Stimulated activated CD4-positive, alpha-beta T cell treated with anti-CD3 and anti-CD28 coated beads, Interleukin-15, amount 100 ng/mL, for 24 hours (primary cell): ENCODE results near the gene WASF3.
A peak's percentile ranks its signal among the peaks of the same experiment; 100 is the strongest.

Source experiments
- DNase-seq: peaks from one replicate; pipeline ENCODE4 v3.0.0-alpha.2; 2020

The WASF3 gene

GRCh38 chr13:26557393-26558073, at the start of gene WASF3:
TSS of gene WASF3 (plus strand) at chr13:26557683. CDS start at chr13:26642271, 84,588 bp downstream.
- peak; percentile 73 for DNase-seq

- DNase-seq: no peak
Measured at GRCh38 chr13:26508885-26509284, 48.6 kb upstream of the WASF3 start.

- DNase-seq: no peak
Measured at GRCh38 chr13:26509491-26509890, 48.0 kb upstream of the WASF3 start.

DNA sequence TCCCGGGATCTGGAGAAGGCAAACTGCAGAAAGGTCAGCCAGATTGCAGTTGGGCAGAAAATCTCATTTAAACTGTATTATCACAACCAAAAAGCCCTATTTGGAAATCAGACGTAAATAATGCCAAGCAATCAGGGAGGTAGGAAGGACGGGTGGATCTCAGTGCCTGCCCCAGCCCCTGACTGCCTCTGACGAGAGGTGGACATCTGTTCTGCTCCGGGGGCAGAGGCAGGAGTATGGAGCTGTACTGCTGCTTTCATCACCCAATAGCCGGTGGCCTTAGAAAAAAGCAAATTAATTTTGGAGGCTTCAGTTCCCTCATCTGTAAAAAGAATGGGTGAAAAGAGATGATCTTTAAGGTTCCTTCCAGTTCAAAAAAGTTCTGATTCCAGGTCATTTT, 43.6 kb upstream of the WASF3 start:
- no peak for DNase-seq

DNA sequence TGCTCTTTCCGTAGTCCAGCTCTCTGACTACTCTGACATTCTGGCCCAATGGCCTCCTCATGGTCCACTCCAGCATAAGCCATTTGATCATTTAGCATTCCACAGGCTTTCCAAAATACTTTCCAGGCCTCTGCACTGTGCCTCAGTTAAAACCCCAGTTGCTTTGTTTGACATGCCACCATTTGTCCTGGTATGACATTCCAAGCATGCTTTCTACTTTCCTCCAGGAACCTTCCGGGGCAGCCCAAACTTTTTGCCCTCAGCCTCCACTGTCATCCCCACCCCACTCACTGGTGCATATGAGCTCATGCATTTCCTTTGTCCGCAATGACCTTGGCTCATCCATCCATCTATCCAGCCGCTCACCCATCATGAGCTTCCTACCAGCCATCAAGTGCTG, 41.8 kb upstream of the WASF3 start:
- DNase-seq: no peak

DNA sequence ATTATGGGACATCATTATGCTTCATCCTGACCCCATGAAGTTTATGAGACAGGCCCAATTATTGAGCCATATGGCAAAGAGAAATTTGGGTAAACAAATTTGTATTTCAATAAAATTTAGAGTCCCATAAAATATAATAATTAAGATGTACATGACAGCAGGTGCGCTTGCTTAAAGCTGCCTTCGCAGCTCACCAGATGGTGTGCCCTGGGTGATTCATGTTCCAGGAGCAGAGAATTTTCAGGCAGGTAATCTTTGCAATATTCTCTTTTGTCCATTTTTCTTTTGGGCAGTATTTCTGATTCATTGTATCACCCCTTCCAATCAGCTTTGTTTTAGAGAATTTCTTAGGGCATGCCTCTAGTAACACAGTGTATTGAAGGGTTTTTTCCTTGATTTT, 39.5 kb upstream of the WASF3 start:
- DNase-seq: no peak

DNA sequence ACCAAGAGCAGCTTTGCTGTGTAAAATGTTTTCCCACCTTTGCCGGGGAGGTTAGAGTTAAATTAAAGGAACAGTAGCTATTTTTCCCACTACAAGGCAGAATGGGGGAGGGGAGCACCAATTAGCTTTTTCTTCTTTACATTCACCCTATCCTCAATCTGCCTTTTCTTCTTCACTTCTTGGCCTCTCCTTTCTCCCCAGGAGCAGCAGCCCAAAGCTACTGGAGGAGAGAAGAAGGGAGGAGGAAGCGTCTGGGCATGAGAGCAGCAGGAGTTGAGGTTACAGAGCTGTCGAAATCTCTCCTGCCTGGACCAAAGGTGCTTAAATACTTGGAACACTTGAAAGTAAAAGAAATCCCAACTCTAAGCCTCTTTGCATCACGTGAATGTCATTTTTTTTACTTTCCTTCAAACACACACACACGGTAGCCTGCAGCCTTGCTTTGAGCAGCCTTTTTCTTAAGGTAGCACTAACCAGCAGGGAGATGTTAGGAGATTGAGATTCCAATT, 39.0 kb upstream of the WASF3 start:
- DNase-seq: no peak

GRCh38 chr13:26522571-26522970, 34.9 kb upstream of the WASF3 start:
- no peak for DNase-seq

DNA sequence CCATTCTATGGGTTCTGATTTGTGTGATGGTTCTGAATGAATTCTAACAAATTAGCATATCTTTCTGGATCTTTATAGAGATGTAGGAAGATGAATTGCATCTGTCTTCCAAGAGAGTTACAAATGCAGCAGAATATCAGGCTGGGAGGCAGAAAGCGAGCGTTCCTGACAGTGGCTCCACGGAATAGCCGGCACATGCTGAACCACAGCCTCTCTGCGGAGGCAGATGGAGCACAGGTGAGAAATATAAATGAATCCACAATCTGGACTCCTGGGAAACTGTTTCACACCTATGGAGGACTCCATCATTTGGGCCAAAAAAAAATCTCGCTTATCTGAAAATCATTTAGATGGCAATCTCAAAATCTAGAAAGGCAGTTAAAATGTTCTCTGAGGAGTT, 34.5 kb upstream of the WASF3 start:
- no peak for DNase-seq

DNA sequence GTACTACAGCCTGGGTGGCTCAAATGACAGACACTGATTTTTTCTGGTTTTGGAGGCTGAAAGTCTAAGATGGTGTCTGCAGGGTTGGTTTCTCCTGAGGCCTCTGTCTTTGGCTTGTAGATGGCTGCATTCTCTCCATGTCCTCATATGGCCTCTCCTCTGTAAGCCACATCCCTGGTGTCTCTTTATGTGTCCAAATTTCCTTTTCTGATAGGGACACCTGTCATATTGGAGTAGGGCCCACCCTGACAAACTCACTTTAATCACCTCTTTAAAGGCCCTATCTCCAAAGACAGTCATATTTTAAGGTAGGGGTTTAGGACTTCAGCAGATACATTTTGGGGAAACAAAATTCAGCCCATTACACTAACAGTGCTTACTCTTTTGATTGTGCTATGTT, 32.0 kb upstream of the WASF3 start:
- DNase-seq: no peak

DNA sequence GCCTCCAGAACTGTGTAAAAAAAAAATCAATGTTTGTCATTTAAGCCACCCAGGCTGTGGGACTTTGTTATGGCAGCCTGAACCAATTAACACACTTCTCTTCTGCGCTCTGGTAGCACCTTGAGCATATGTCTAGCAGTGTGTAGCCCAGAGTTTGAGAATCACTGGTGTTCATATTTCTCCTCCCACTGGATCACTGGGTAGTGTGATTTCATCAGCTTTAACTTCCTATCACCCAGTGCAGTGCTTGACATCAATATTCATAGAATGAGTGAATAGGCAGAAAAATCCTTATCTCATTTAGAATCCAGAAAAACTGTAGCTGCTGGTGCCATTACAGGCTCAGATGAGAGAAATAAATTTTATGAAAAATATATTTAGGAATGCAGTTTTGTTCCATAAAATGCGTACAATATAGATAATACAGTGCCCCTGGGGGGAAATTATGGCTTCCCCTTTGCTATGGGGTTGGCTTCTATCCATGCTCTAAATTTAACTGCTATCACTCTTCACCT, 30.7 kb upstream of the WASF3 start:
- no peak for DNase-seq

- no peak for DNase-seq
Measured at GRCh38 chr13:26528527-26528926, 29.0 kb upstream of the WASF3 start.

GRCh38 chr13:26529441-26529840, 28.0 kb upstream of the WASF3 start:
- DNase-seq: peak; percentile 23

DNA sequence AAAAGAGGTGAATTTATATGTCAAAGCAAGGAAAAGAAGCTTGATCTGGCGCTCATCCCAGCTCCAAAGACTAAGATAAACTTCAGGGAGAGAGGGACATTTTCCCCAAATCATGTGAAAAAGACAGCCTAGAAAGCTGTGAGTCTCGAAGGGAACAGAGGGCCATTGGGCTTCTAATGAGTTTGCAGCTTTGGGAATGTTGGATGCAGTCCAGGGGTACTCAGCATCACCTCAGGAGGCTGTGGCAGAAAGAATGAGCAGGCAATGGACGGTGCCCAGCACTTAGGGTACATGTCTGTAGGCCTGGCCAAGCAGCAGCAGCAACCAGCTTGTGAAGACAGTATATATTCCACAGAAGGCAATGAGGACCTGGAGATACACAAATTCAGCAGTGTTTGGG, 25.7 kb upstream of the WASF3 start:
- DNase-seq: no peak

- no peak for DNase-seq
Measured at GRCh38 chr13:26534036-26534726, 23.3 kb upstream of the WASF3 start.

GRCh38 chr13:26538363-26539317, 18.8 kb upstream of the WASF3 start:
- no peak for DNase-seq

DNA sequence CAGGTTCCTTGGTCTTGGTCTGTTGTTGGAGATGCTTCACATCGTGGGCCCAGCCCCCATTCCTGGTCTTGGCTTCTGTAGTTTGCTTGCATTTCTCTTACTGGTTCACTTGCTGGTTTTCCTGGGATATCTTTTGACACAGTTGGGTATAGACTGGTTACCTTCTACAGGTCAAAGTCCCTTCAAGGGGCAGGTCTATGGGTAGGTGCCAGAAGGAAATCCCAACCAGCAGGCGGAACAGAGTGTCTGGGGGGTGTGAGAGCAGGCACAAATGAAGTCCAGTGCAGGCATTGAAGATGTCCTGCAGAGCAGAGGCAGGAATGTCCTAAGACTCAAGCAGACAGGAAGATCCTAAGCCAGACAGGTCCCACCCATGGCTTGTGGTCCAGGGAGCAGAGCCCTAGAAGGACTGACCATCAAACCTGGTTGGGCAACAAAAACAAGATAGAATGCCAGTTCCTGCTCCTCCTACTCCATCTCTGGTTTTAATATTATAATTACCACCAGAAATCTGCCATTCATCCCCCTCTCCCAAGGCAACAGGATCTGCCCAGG, 17.7 kb upstream of the WASF3 start:
- no peak for DNase-seq

GRCh38 chr13:26540334-26540733, 17.1 kb upstream of the WASF3 start:
- no peak for DNase-seq

DNA sequence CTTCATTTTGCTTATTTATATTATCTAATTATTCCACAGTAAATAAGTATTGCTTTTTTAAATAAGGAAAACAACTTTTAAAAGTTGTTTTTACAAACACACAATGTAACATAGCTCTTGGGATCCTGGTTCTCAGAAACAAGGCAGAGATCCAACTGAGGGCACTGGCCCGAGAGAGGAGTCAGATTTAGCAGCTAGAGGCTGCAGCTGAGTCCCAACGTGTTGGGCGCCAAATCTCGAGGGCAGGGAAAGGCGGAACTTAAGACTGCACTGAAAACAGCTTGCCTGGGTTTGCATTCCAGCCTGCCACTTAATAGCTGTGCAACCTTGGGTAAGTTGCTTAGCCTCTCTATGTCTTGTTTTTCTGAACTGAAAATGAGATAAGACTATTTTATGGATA, 16.4 kb upstream of the WASF3 start:
- no peak for DNase-seq

- DNase-seq: no peak
Measured at GRCh38 chr13:26541678-26542568, 15.6 kb upstream of the WASF3 start.

DNA sequence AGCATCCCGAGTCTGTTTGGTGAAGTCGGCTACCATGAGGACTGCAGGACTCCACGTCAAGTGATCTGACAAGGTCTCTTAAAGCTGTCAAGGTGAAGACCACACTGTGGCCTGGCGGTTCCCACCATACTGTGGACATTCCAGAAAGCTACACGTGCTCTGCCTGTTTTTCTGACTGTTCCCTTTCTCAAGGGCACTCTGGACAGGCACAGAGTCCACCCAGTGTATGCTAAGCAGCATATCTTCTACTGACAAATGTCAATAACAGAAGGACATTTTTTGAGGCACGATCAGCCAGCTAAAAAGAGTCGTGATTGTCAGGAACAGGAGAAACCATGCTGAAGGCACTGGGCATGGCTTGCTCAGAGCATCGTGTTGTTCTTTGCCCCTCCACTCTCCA, 12.8 kb upstream of the WASF3 start:
- DNase-seq: no peak
